SU-DHL-6 (cell line): Measurements from ENCODE around the gene SGCE.

Experiments
- H2AFZ ChIP-seq: fragments of 200-600 bp; sonication (generic); 2 replicates; pipeline ENCODE4 v1.6.1; 2014; ENCODE audit warnings: low read depth, mild to moderate bottlenecking, moderate library complexity, mixed read lengths, antibody characterized with exemption, low read length; ENCODE audit not compliant: severe bottlenecking
- H3F3A ChIP-seq: fragments of 200-600 bp; shearing (Covaris generic); 2 replicates; pipeline ENCODE4 v1.6.0; 2016; ENCODE audit warnings: antibody characterized with exemption, mild to moderate bottlenecking; ENCODE audit not compliant: insufficient read depth
- H3K27ac ChIP-seq: fragments of 200-600 bp; sonication (generic); 2 replicates; pipeline ENCODE4 v1.5.1; 2016; ENCODE audit warnings: low read depth, mild to moderate bottlenecking, low read length, moderate library complexity, mixed read lengths
- H3K27me3 ChIP-seq: fragments of 200-600 bp; sonication (generic), shearing (Covaris generic); 2 replicates; pipeline ENCODE4 v1.6.0; 2014; ENCODE audit warnings: mild to moderate bottlenecking, low read length
- H3K36me3 ChIP-seq: fragments of 200-600 bp; sonication (generic); 2 replicates; pipeline ENCODE4 v1.6.1; 2014; ENCODE audit warnings: mild to moderate bottlenecking, low read length, mixed read lengths
- H3K4me2 ChIP-seq: fragments of 300-600, 200-600 bp; shearing (Covaris generic), sonication (generic); 2 replicates; pipeline ENCODE4 v1.6.0; 2014; ENCODE audit warnings: low read length, low read depth, mild to moderate bottlenecking; ENCODE audit not compliant: poor library complexity, severe bottlenecking
- H3K4me3 ChIP-seq: fragments of 200-600 bp; sonication (generic); 2 replicates; pipeline ENCODE4 v1.5.1; 2014; ENCODE audit warnings: antibody characterized with exemption, low read length, mild to moderate bottlenecking, mixed read lengths; ENCODE audit not compliant: insufficient read depth, poor library complexity, severe bottlenecking
- H3K79me2 ChIP-seq: fragments of 200-600 bp; sonication (generic); 2 replicates; pipeline ENCODE4 v1.6.1; 2014; ENCODE audit warnings: mild to moderate bottlenecking, low read length, moderate library complexity; ENCODE audit not compliant: insufficient read depth
- H3K9ac ChIP-seq: fragments of 200-600 bp; sonication (generic); 2 replicates; pipeline ENCODE4 v1.7.0; 2014; ENCODE audit warnings: mild to moderate bottlenecking, low read length
- H3K9me2 ChIP-seq: fragments of 200-600 bp; sonication (generic); replicated peaks from 2 replicates; pipeline ENCODE4 v1.6.1; 2014; ENCODE audit warnings: low read length; ENCODE audit not compliant: insufficient read depth
- H3K9me3 ChIP-seq: fragments of 200-600 bp; sonication (generic); 2 replicates; pipeline ENCODE4 v1.6.1; 2014; ENCODE audit warnings: low read length, mixed read lengths; ENCODE audit not compliant: insufficient read depth
- H4K20me1 ChIP-seq: fragments of 200-600 bp; sonication (generic); 2 replicates; pipeline ENCODE4 v1.6.1; 2014; ENCODE audit warnings: low read depth, mild to moderate bottlenecking, antibody characterized with exemption, low read length, moderate library complexity, mixed read lengths
- EZH2phosphoT487 ChIP-seq: fragments of 200-600 bp; sonication (generic), shearing (Covaris generic); conservative IDR thresholded peaks from 2 replicates; pipeline ENCODE4 v1.6.1; 2018; ENCODE audit warnings: mild to moderate bottlenecking, antibody characterized with exemption, low read length, moderate library complexity, mixed read lengths
- TF ChIP-seq, protein P1 (sequence below): fragments of 200-600 bp; sonication (generic); IDR thresholded peaks from one replicate; pipeline ENCODE4 v1.5.1; 2017; ENCODE audit warnings: antibody characterized with exemption, mild to moderate bottlenecking, low read length, moderate library complexity; ENCODE audit not compliant: insufficient read depth, poor library complexity, severe bottlenecking

The SGCE gene

DNA sequence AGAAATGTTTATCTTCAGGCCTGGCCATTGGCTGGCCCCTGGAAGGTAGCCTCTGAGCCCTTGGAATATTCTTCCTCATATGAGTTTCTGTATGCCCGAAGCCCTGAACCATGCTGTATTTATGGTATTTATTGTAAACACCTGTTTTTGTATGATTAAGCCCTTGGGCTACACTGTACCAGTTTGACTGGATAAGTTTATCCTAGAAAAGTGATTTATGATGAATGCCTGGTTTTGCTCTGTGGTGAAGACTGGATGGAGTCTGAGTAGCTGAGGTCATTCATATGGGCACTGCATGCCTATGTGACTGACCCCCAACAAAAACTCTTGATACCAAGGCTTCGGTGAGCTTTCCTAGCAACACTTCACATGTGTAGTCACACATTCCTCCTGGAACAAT, 79.6 kb downstream of the SGCE start:
- Histone ChIP-seq H3K27ac (no peak overlapping the region), H3K4me3 (no peak overlapping the region), H3K9ac (no peak overlapping the region), H3K36me3 (no peaks in the 10 kb centered on the region), H3K9me2 (no peaks in the 10 kb centered on the region), H3F3A (no peaks in the 10 kb centered on the region), H3K79me2 (no peaks in the 10 kb centered on the region), H3K4me2 (no peak overlapping the region), H2AFZ (no peak overlapping the region), H3K9me3 (no peaks in the 10 kb centered on the region), H3K27me3 (no peaks in the 10 kb centered on the region), H4K20me1 (no peaks in the 10 kb centered on the region)
- TF ChIP-seq, protein P1, sequence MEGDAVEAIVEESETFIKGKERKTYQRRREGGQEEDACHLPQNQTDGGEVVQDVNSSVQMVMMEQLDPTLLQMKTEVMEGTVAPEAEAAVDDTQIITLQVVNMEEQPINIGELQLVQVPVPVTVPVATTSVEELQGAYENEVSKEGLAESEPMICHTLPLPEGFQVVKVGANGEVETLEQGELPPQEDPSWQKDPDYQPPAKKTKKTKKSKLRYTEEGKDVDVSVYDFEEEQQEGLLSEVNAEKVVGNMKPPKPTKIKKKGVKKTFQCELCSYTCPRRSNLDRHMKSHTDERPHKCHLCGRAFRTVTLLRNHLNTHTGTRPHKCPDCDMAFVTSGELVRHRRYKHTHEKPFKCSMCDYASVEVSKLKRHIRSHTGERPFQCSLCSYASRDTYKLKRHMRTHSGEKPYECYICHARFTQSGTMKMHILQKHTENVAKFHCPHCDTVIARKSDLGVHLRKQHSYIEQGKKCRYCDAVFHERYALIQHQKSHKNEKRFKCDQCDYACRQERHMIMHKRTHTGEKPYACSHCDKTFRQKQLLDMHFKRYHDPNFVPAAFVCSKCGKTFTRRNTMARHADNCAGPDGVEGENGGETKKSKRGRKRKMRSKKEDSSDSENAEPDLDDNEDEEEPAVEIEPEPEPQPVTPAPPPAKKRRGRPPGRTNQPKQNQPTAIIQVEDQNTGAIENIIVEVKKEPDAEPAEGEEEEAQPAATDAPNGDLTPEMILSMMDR = no peak
- TF ChIP-seq EZH2phosphoT487 = no peak

DNA sequence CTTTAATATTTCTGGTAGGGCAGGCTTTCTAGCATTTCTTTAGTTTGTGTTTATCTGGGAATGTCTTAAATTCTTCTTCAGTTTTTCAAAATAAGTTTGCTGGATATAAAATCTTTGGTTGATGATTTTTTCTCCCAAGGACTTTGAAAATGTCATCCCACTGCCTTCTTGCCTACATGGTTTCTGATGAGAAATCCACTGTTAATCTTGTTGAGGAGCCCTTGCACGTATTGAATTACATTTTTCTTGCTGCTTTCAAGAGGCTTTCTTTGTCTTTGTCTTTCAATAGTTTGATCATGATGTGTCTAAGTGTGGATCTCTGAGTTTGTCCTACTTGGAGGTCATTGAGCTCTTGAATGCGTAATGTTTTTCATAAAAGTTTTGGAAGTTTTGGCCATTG, 80.3 kb downstream of the SGCE start:
- H3K4me2 ChIP-seq = no peak overlapping the region
- TF ChIP-seq EZH2phosphoT487 = no peak
- TF ChIP-seq, protein P1 = no peak
- no peaks in the 10 kb centered on the region for H3K79me2 ChIP-seq
- no peak overlapping the region for H2AFZ ChIP-seq
- no peaks in the 10 kb centered on the region for H3K9me2 ChIP-seq
- no peaks in the 10 kb centered on the region for H3K36me3 ChIP-seq
- no peaks in the 10 kb centered on the region for H3F3A ChIP-seq
- H3K9me3 ChIP-seq = no peaks in the 10 kb centered on the region
- no peak overlapping the region for H3K4me3 ChIP-seq
- no peak overlapping the region for H3K9ac ChIP-seq
- no peak overlapping the region for H3K27ac ChIP-seq
- H4K20me1 ChIP-seq = no peaks in the 10 kb centered on the region
- no peaks in the 10 kb centered on the region for H3K27me3 ChIP-seq

DNA sequence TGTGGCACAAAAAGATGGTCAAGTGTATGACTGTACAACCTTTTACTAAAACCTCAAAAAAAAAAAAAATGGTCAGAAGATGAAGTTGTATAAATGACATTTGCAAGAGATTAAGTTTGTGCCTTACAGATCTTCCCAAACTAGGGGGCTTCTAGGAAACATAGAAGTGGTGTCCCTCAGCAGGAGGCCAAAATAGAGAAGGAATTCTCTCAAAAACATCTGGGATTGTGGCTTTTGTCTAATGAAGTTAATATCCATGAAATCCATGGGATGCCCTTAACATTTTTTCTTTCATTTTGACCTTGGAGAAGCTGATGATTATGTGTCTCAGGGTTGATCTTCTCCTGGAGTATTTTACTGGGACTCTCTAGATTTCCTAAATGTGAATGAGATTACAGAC, 84.1 kb downstream of the SGCE start:
- Histone ChIP-seq H3K9me3 (no peaks in the 10 kb centered on the region), H3K9ac (no peak overlapping the region), H4K20me1 (no peaks in the 10 kb centered on the region), H3K4me3 (no peak overlapping the region), H3K9me2 (no peaks in the 10 kb centered on the region), H3K79me2 (no peaks in the 10 kb centered on the region), H3K27me3 (no peaks in the 10 kb centered on the region), H3K36me3 (no peaks in the 10 kb centered on the region), H3K27ac (no peak overlapping the region), H3K4me2 (no peak overlapping the region), H3F3A (no peaks in the 10 kb centered on the region), H2AFZ (no peak overlapping the region)
- no peak for TF ChIP-seq EZH2phosphoT487

DNA sequence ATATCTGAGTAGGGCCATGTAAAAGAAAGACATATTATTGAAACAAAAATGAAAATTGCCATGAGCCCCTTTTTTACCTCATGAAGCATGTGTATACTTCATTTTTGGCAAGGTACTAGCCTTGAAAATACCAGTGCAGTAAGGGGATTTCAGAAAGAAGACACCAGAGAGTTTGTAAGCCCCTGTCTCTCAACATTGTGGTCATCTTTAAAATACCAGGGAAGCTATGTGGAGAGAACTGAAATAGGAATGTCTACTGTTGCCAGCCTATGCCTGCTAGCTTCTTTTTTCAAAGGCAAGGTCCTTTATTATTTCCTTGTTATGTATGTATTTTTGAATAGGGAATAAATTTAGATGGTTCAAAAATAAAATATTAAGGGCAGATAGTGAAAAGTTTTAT, 88.5 kb downstream of the SGCE start:
- no peaks in the 10 kb centered on the region for H3K36me3 ChIP-seq
- H2AFZ ChIP-seq = no peak overlapping the region
- H3K4me2 ChIP-seq = no peak overlapping the region
- H4K20me1 ChIP-seq = no peaks in the 10 kb centered on the region
- no peak overlapping the region for H3K4me3 ChIP-seq
- H3K9me2 ChIP-seq = no peaks in the 10 kb centered on the region
- no peaks in the 10 kb centered on the region for H3F3A ChIP-seq
- no peak overlapping the region for H3K27ac ChIP-seq
- H3K27me3 ChIP-seq = no peaks in the 10 kb centered on the region
- TF ChIP-seq, protein P1 = no peak
- TF ChIP-seq EZH2phosphoT487 = no peak
- H3K9me3 ChIP-seq = no peaks in the 10 kb centered on the region
- H3K9ac ChIP-seq = no peak overlapping the region
- H3K79me2 ChIP-seq = no peaks in the 10 kb centered on the region
